NCI-H774 (cell line): ENCODE data around the gene ZC3H18.

ENCODE experiments used
- DNase-seq: peaks from one replicate; lab custom pipeline; 2025; lab: John Stamatoyannopoulos, UW

The ZC3H18 gene

GRCh38 chr16:88678224-88678979 is 108.2 kb downstream of the ZC3H18 start:
- DNase-seq, result no peak

GRCh38 chr16:88680554-88681083 is 110.4 kb downstream of the ZC3H18 start:
- no peak for DNase-seq

GRCh38 chr16:88681084-88681680 is 111.0 kb downstream of the ZC3H18 start:
- no peak for DNase-seq
